IPS-NIHi7 (cell line): ENCODE results near the gene ERI2.

Experiments used
- DNase-seq: peaks from one replicate; pipeline ENCODE4 v3.0.0; 2012; ENCODE audit warnings: mixed read lengths; ENCODE audit errors: extremely low spot score

Gene ERI2, protein sequence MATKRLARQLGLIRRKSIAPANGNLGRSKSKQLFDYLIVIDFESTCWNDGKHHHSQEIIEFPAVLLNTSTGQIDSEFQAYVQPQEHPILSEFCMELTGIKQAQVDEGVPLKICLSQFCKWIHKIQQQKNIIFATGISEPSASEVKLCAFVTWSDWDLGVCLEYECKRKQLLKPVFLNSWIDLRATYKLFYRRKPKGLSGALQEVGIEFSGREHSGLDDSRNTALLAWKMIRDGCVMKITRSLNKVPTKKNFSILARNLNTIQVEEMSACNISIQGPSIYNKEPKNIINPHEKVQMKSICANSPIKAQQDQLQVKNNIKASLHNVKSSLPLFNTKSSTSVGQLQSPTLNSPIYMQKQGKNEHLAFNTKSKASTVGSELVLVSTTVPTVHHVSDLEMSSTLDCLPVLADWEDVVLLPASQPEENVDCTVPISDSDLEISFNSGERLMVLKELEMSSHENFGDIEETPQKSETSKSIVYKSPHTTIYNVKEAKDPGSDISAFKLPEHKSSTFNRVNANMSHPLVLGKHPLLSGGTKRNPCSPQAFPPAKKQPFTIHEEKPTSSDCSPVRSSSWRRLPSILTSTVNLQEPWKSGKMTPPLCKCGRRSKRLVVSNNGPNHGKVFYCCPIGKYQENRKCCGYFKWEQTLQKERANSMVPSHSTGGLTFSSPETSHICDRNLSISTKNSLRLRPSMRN

DNA sequence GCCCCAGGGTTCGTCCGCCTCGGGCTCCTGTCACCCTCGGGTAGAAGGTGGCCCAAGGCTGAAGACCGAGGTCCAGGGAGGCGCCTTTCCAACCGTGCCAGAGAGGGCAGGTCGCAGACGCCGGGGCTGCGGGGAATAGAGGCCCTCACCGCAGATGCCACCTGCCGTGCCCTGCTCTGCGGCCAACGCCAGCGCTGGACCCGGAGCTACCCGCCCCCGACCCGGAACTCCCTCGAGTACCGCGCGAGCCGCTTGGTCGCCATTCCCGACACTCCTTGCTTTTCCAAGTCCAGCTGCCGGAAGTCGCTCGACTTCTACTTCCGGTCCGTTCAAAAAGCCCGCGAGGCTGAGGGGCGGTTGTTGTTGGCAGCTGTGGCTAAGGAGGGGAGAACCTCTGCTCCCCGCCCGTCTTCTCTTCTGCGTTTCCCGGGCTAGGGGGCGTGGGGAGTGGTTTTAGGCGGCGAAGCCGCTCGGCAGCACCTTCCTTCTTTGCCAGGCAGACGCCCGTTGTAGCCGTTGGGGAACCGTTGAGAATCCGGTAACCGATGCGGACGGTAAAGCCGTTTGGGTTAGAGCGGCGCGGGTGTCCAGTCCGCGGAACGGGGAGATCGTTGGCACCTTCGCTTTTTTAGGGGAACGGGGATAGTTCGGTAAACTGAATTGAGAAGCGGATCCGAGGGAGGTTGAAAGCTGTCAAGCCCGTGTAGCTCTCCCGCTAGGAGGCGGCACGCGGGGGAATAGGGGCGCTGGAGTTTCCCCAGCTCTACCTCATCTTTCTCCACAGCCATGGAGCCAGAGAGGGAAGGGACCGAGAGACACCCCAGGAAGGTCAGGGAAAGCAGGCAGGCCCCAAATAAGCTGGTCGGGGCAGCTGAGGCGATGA is at the start of gene ERI2, which contains the start of gene REXO5:
TSS of gene ERI2 (minus strand) at position 305 of the 883 bp plus-strand sequence. CDS start at position 263, 42 bp downstream.
TSS of gene REXO5 (plus strand) at position 360 of the 883 bp plus-strand sequence. CDS start at position 787, 427 bp downstream.
- peak; percentile 94 for DNase-seq

DNA sequence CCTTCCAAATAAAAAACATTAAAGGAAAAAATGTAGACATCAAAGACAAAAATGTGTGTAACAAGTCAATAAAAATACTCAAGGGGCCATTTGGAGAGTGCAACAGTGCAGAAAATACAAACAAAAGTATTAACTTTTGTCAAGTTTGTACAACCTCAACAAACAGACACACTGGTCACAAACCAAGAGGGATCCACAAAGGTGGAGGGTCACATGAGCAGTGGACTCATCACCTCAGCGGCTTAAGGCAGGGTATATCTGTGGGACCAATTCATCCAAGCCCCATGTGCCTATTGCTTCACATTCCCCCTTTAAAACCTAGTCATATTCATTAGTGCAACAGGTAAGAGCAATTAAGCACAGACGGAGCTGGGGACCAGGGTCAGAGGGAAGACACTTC is 48.7 kb upstream of the ERI2 start:
- DNase-seq: no peak

- DNase-seq: no peak
Measured at GRCh38 chr16:20853981-20854620, 47.8 kb upstream of the ERI2 start.

DNA sequence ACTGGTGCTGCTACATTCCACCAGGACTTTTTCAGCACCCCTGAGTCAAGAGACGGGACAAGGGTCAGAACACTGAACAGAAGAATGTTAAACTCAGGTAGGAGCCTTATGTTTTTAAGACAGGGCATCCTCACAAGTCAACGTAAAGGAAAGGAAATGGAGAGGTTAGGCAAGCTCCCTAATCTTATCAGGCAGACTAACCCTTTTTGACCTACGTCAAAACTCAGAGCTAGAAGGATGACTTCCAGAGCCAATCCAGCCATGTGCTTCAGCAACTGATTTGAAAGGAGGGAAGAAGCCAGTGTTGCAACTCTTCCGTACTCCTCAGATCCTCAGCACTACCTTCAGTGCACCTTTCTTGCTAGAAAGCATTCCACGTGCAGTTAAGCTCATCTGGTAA is 46.9 kb upstream of the ERI2 start:
- no peak for DNase-seq

- DNase-seq: no peak
Measured at GRCh38 chr16:20851601-20852000, 45.3 kb upstream of the ERI2 start.

- DNase-seq: no peak
Measured at GRCh38 chr16:20850981-20851380, 44.7 kb upstream of the ERI2 start.

DNA sequence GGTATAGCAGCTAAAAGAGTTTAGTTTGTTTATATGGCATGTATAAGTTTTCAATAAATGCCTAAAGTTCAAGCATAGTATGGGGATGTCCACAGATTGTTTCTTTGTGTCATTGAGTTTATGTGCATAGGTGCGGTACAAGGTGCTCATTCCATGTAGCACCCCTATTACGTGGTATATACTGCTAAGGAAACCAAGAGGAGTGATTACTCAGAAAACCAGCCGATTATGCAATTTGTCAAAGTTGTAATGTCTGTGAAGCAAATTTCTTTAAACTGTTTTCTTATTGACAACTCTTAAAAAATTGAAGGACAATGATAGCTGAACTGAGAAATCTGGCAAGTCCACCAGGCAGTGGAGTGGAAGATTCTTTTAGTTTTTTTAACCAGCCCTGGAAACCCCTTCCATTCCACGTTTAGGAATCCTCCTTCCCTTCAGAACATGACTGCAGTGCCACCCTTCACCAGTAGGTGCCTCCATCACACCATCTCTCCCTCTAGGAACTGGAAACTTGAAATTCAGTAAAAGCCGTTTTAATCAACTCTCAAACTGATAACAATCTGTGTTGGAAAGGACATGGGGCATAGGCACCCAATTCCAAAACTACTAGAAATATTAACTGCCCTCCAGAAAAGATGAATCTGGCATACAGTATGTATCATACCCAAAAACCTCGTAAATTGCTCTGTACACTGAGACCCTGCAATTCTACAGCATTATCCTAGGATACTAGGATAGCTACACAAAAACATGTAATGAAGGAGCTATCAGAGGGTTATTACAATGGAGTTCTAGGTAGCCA is 43.5 kb upstream of the ERI2 start:
- peak; percentile 59 for DNase-seq

- no peak for DNase-seq
Measured at GRCh38 chr16:20847550-20847949, 41.3 kb upstream of the ERI2 start.

GRCh38 chr16:20846551-20846950 is 40.3 kb upstream of the ERI2 start:
- no peak for DNase-seq

- no peak for DNase-seq
Measured at GRCh38 chr16:20846030-20846429, 39.8 kb upstream of the ERI2 start.

- DNase-seq: no peak
Measured at GRCh38 chr16:20844588-20844987, 38.3 kb upstream of the ERI2 start.

- no peak for DNase-seq
Measured at GRCh38 chr16:20844054-20844453, 37.8 kb upstream of the ERI2 start.

DNA sequence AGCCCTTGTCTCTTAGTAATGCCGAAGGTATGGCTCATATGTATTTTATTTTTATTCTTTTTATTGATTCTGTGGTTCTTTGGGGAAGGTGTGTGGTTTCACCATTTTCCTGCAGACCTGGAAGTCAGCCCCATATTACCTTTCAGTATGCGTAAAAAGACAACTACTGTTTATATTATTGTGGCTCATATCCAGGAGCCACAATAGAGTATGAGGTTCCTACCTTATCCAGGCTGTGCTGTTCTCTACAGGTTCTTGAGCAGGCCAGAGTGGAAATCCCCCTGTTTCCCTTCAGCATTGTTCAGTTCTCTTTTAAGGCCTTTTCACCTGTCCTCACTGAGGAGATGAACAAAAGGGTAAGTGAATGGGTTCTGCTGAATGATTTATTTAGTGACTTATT is 33.2 kb upstream of the ERI2 start:
- no peak for DNase-seq

GRCh38 chr16:20838240-20838639 is 32.0 kb upstream of the ERI2 start:
- DNase-seq: no peak

- DNase-seq: no peak
Measured at GRCh38 chr16:20833086-20833485, 26.8 kb upstream of the ERI2 start.

GRCh38 chr16:20830372-20830771 is 24.1 kb upstream of the ERI2 start:
- no peak for DNase-seq

DNA sequence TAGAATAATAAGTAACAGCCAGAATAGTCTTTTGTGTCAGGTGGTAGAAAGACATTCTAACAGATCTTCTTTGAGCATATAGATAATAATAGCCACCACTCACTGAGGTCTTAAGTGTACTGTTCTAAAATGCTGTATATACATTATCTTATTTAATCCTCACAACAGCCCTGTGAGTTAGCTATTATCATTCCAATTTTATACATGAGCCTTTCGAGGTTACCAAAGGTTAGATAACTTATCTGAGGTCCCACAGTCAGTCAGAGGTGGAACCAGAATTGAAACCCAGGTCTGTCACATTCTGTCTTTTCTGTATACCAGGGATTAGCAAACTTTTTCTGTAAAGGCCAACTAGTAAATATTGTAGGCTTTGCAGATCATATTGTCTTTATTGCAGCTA is 23.3 kb upstream of the ERI2 start:
- DNase-seq: no peak

GRCh38 chr16:20826039-20826566 is 19.8 kb upstream of the ERI2 start:
- DNase-seq: no peak

GRCh38 chr16:20822521-20823325 is 16.5 kb upstream of the ERI2 start:
- no peak for DNase-seq

DNA sequence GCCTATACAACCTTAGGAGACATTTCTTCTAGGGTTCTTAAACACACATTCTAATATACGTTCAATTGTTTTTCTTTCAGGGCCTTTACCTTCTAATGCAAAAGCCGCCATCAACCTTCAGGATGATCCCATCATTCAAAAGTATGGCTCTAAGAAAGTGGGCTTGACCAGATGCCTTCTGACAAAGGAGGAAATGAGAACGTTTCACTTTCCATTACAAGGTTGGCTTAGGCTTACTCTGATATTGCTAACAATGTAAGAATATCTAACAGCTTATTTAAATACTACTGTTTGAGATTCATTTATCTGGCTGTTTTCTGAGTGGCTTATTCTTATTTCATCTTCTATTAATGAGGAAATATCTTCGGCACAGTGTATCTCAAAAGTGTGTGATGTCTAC is 15.4 kb upstream of the ERI2 start:
- no peak for DNase-seq
